Measurements from ENCODE around the gene TAPBP. TPM values are rescaled to one million over a fixed set of nuclear protein-coding genes. Genes with fewer than 3 reads are reported as not detected.

TAPBP gene
- total RNA-seq, 4 donors from 2014 or later, result 73.4 to 324 (median 204) TPM

GRCh38 chr6:33279971-33280511, 33.8 kb downstream of the TAPBP start:
- peak in 5 of 6 experiments; percentile 14 to 47 (median 40) for TF ChIP-seq CTCF (IDR thresholded peaks at IDR 0.05)
- no peak for TF ChIP-seq POLR2A (IDR thresholded peaks at IDR 0.05)
- DNase-seq, result no peak
- no peak overlapping the region for H3K27ac ChIP-seq
- peaks cover 0 to 30% (median 10%) of the 10 kb centered on the region in 4 donors for H3K4me1 ChIP-seq
- no peaks in the 10 kb centered on the region for H3K27me3 ChIP-seq
- H3K36me3 ChIP-seq, result peaks cover 0 to 42% (median 0%) of the 10 kb centered on the region in 3 donors
- no peak overlapping the region for H3K4me3 ChIP-seq
- no peaks in the 10 kb centered on the region for H3K9me3 ChIP-seq

- H3K4me3 ChIP-seq, result no peak overlapping the region
- peaks cover 0 to 38% (median 12%) of the 10 kb centered on the region in 4 donors for H3K4me1 ChIP-seq
- no peaks in the 10 kb centered on the region for H3K9me3 ChIP-seq
- TF ChIP-seq POLR2A (IDR thresholded peaks at IDR 0.05) (no peak), CTCF (IDR thresholded peaks at IDR 0.05) (no peak)
- peaks cover 0 to 40% (median 0%) of the 10 kb centered on the region in 3 donors for H3K36me3 ChIP-seq
- no peaks in the 10 kb centered on the region for H3K27me3 ChIP-seq
- DNase-seq, result no peak
- no peak overlapping the region for H3K27ac ChIP-seq
Observed at GRCh38 chr6:33279257-33279695, 34.6 kb downstream of the TAPBP start.

GRCh38 chr6:33278810-33279209, 35.1 kb downstream of the TAPBP start:
- peaks cover 0 to 42% (median 0%) of the 10 kb centered on the region in 3 donors for H3K36me3 ChIP-seq

GRCh38 chr6:33278392-33278741, 35.5 kb downstream of the TAPBP start:
- no peak for DNase-seq
- Histone ChIP-seq H3K9me3 (no peaks in the 10 kb centered on the region), H3K4me3 (peak overlapping the region in 2 of 4 donors; percentile 66 to 75), H3K36me3 (peaks cover 0 to 41% (median 0%) of the 10 kb centered on the region in 3 donors), H3K27me3 (no peaks in the 10 kb centered on the region), H3K27ac (peak overlapping the region; percentile 88 to 97 (median 90)), H3K4me1 (peaks cover 0 to 47% (median 16%) of the 10 kb centered on the region in 4 donors)
- TF ChIP-seq POLR2A (IDR thresholded peaks at IDR 0.05), result no peak
- TF ChIP-seq CTCF (IDR thresholded peaks at IDR 0.05), result no peak

More at GRCh38 chr6:33278810-33279209, 35.1 kb downstream of the TAPBP start:
- peak overlapping the region in 1 of 4 donors; percentile 97 for H3K27ac ChIP-seq
- H3K4me3 ChIP-seq, result no peak overlapping the region
- DNase-seq, result no peak
- H3K4me1 ChIP-seq, result peaks cover 0 to 43% (median 15%) of the 10 kb centered on the region in 4 donors
- no peaks in the 10 kb centered on the region for H3K9me3 ChIP-seq
- no peaks in the 10 kb centered on the region for H3K27me3 ChIP-seq
- TF ChIP-seq CTCF (IDR thresholded peaks at IDR 0.05), result no peak
- no peak for TF ChIP-seq POLR2A (IDR thresholded peaks at IDR 0.05)

GRCh38 chr6:33277663-33278391, 36.1 kb downstream of the TAPBP start:
- peaks cover 0 to 52% (median 19%) of the 10 kb centered on the region in 4 donors for H3K4me1 ChIP-seq
- no peaks in the 10 kb centered on the region for H3K9me3 ChIP-seq
- peak overlapping the region; percentile 66 to 84 (median 71) for H3K4me3 ChIP-seq
- peak overlapping the region; percentile 88 to 97 (median 90) for H3K27ac ChIP-seq
- TF ChIP-seq POLR2A (IDR thresholded peaks at IDR 0.05) (no peak), CTCF (IDR thresholded peaks at IDR 0.05) (peak in 1 of 6 experiments; percentile 19)
- peaks cover 0 to 40% (median 0%) of the 10 kb centered on the region in 3 donors for H3K36me3 ChIP-seq
- peak in 2 of 3 donors; percentile 79 for DNase-seq
- H3K27me3 ChIP-seq, result no peaks in the 10 kb centered on the region

All from Peyer's patch (tissue), 4 donors.